ENCODE results near the gene PARP15.
A peak's percentile ranks its signal among the peaks of the same experiment; 100 is the strongest.
"Not testable (repeated sequence)": the region's sequence is repeated elsewhere in the genome, so short reads cannot be mapped to it uniquely, and the experiment has no call there.

PARP15 gene

DNA sequence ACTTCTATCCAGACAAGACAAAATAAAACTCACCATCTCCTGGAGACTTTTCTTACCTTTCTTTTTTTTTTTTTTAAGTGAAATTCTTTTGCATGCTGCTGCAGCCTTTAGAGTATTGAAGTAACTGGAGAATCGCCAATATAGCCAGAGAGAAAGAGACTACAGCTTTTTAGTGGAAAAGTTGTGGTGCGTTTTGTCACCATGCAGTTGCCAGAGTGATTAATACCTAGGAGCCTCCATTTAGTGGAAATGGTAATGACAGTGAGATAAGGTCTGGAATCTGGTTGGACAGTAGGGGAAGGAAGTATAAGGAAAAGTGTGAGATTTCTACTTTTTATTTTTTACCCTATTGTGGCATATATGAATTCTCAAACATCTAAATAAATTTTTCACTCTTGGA, 85.1 kb downstream of the PARP15 start:
- H3K4me3 ChIP-seq (ENCODE audit: low read depth, low read length), result no peak overlapping the region

GRCh38 chr3:122665226-122665786, 87.9 kb downstream of the PARP15 start:
- H3K4me3 ChIP-seq (ENCODE audit: low read depth, low read length), result no peak overlapping the region

- no peak overlapping the region for H3K4me3 ChIP-seq (ENCODE audit: low read depth, low read length)
Observed at GRCh38 chr3:122665881-122666280, 88.4 kb downstream of the PARP15 start.

DNA sequence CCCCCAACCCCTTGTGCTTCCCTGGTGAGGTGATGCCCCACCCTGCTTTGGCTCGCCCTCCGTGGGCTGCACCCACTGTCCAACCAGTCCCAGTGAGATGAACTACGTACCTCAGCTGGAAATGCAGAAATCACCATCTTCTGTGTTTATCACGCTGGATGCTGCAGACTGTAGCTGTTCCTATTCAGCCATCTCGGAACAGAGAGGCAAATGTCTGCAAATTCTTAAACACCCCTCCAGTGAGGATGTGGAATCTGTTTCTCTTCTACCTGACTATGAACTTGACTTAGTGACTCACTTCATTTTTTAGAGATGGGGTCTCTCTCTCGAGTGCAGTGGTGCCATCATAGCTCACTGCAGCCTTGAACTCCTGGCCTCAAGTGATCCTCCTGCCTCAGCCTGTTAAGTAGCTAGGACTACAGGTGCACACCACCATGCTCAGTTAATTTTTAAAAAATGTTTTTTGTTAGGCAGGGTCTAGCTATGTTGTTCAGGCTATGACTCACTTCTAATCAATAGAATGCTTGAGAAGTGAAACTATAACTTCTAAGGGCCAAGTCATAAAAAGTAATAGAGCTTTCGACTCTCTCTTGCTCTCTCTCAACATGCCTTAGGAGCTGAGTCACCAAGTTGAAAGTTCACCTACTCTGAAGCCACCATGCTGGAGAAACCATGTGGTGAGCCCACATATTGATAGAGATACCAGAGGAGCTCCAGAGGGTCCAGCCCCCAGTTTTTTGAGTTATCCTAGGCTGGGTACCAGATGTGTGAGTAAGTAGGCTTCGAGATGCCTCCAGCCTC, 91.7 kb downstream of the PARP15 start:
- H3K4me3 ChIP-seq (ENCODE audit: low read depth, low read length), result no peak overlapping the region

DNA sequence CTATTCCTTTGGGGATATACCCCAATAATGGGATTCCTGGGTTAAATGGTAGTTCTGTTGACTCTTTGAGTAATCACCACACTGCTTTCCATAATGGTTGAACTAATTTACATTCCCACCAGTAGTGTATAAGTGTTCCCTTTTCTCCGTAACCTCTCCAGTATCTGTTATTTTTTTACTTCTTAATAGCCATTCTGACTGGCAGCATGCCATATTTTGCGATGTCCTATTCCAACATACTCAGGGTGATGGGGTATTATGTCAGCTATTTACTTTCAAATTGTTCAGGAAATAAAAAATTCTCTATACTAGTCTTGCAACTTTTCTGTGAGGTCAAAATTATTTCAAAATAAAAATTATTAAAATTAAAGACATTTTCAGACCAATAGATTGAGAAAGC, 94.1 kb downstream of the PARP15 start:
- no peak overlapping the region for H3K4me3 ChIP-seq (ENCODE audit: low read depth, low read length)

DNA sequence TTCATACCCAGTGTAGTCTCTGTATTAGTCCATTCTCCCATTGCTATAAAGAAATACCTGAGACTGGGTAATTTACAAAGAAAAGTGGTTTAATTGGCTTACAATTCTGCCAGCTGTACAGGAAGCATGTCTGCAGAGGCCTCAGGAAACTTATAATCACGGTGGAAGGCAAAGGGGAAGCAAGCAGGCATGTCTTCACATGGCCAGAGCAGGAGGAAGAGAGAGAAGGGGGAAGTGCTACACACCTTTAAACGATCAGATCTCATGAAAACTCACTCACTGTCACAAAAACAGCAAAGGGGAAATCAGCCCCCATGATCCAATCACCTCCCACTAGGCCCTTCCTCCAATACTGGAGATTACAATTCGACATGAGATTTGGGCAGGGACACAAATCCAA, 96.9 kb downstream of the PARP15 start:
- H3K4me3 ChIP-seq (ENCODE audit: low read depth, low read length), result no peak overlapping the region

- no peak overlapping the region for H3K4me3 ChIP-seq (ENCODE audit: low read depth, low read length)
Observed at GRCh38 chr3:122676759-122677158, 99.3 kb downstream of the PARP15 start.

- H3K4me3 ChIP-seq (ENCODE audit: low read depth, low read length), result no peak overlapping the region
Observed at GRCh38 chr3:122677216-122677615, 99.8 kb downstream of the PARP15 start.

GRCh38 chr3:122678506-122678905, 101.1 kb downstream of the PARP15 start:
- no peak overlapping the region for H3K4me3 ChIP-seq (ENCODE audit: low read depth, low read length)

DNA sequence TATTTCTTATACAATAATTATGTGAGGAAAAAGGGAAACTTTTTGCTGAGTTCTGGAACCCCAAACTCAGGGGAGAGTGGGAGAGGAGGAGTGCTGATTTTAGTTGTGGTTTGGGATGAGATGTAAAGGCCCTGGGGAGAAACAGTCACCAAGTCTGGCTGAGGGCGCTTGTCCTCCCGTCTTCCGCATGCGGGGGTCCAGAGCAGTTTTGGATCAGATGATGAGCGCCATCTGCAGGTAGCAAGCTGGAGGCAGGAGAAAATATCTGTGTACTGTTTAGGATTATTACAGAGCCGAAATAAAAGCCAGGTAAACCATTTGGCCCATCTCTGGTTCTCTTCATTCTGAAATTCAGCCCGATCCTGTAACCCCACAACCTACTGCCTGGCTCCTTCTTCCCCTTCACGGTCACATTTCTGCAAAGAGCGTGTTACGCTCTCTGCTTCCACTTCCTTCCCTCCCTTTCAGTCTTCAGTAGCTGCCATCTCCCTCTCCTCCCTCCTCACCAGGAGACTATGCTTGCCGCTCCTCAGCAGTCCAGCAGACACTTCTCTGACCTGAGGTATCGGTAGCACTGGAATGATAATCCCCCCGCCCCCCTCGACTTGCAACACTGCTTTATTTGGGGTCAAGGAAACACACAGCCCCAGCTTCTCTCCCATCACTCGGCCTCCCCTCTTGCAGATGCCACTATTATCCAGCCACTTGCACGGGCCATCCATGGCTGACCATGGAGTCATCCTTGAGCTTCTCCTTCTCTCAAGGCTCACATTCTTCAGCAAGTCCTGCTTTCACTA, 101.8 kb downstream of the PARP15 start:
- H3K4me3 ChIP-seq (ENCODE audit: low read depth, low read length), result no peak overlapping the region

- H3K4me3 ChIP-seq (ENCODE audit: low read depth, low read length), result peak overlapping the region; percentile 71
Observed at GRCh38 chr3:122679882-122680474, 102.5 kb downstream of the PARP15 start.

GRCh38 chr3:122680475-122681283, 103.2 kb downstream of the PARP15 start, which contains the start of gene PARP14:
Gene PARP14, plus strand, starts transcription at chr3:122680839. Its CDS starts 45 bp downstream, at chr3:122680884.
- H3K4me3 ChIP-seq (ENCODE audit: low read depth, low read length), result peak within 1 kb of the TSS; percentile 71

DNA sequence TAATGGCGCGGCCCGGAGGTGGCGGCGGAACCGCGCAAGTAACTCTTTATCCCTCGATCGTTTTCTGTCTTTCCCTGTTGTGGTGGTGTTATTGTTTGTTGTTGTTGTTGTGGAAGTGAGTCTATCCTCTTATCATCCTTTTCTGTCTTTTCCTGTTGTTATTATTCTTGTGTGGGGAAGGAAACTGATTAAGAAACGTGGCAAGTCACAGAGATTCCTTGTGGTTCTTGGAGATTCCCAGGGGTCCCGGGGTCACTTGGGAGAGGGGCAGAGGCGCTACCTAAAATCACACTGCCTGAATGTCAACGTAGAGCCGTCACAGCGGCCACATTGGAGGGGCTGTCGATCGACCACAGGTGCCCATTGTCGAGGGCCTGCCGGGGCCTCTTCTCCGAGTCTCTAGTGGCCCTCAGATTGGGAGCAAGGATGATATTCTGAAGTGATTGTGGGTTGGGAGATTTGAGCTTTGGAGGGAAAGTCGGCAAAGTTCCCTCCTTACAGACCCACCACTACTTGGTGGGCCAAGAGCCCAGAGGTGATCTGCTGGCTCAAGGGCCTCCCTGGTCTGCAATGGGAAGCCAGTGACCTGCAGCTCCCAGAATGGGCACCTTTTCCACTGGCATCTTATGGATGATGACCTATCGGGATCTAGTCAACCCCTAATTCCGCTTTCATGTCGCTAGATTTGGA, 104.0 kb downstream of the PARP15 start:
- H3K4me3 ChIP-seq (ENCODE audit: low read depth, low read length), result peak overlapping the region; percentile 71

DNA sequence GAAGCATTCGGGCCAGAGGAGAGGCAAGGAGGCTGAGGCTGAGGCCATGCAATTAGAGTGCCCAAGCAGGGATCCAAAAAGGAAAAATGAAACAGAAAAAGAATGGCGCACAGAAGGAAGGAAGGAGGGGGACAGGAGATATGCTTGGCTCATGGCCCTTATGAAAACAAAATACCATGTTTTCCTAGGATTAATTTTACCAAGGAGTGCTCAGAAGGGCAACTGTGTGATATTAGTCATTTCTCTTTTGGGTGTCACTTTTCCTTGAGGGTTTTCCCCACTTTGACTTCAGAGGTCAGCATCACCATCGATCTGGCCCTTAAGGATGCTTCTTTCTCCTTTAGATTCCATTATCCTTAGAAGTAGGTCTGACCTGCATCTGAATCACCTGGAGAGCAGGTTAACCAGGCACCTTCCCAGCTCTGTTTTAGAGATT, 104.5 kb downstream of the PARP15 start:
- H3K4me3 ChIP-seq (ENCODE audit: low read depth, low read length), result no peak overlapping the region

DNA sequence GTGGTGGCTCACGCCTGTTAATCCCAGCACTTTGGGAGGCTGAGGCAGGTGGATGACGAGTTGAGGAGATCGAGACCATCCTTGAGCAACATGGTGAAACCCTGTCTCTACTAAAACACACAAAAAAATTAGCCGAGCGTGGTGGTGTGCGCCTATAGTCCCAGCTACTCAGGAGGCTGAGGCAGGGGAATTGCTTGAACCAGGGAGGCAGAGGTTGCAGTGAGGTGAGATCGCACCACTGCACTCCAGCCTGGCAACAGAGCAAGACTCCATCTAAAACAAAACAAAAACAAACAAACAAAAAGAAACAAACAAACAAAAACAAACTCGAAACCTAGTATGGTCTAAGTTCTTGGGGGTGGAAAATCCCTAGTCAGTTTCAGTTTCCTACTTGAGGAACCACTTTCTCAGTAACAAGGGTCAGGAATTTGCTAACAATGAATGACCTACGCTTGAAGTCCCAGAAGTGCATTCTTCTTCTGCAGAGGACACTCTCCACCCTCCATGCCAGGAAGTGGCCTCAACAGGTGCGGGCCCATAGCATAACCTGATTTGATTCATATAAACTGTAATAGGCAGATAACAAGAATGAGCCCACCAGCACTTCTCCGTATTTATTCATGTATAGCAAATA, 105.4 kb downstream of the PARP15 start:
- H3K4me3 ChIP-seq (ENCODE audit: low read depth, low read length), result not testable (repeated sequence)

- H3K4me3 ChIP-seq (ENCODE audit: low read depth, low read length), result no peak overlapping the region
Observed at GRCh38 chr3:122687298-122687697, 109.8 kb downstream of the PARP15 start.
